Measurements from ENCODE around the gene MED14. TPM values are rescaled to one million over a fixed set of nuclear protein-coding genes. Genes with fewer than 3 reads are reported as not detected.

Gene MED14
- total and polyA plus RNA-seq, 2 of the 8 experiments (the other 6 are each of a cell fraction or from before 2014, with no cell fraction given): 79.7 to 117 TPM

- no peak for TF ChIP-seq NANOG (IDR thresholded peaks at IDR 0.05; ENCODE audit: insufficient read depth, low read depth, low read length, poor library complexity, severe bottlenecking)
- TF ChIP-seq SRF (IDR thresholded peaks at IDR 0.05; ENCODE audit: low read depth, low read length): no peak
- TF ChIP-seq SP1 (IDR thresholded peaks at IDR 0.05; ENCODE audit: low read depth, low read length): no peak
- TF ChIP-seq MAX (IDR thresholded peaks at IDR 0.05): no peak
- no peak for TF ChIP-seq KDM4A (IDR thresholded peaks at IDR 0.05; ENCODE audit: low read depth, low read length, severe bottlenecking)
- TF ChIP-seq POLR2A (IDR thresholded peaks at IDR 0.05; ENCODE audit: control extremely low read depth in 1 of 2, low read depth in 2 of 2, low read length in 2 of 2): no peak
These were observed 43.7 kb upstream of the MED14 start (continued) for GRCh38 chrX:40778861-40779575.
